HG02938 (cell line): Measurements from ENCODE around the gene CDK11B.

Experiments used
- ATAC-seq: cut with Tn5 transposase; IDR thresholded peaks from one replicate; pipeline ENCODE4 v1.9.1; 2021; ENCODE audit warnings: mild to moderate bottlenecking, moderate library complexity; ENCODE audit not compliant: unreplicated experiment

CDK11B gene

DNA sequence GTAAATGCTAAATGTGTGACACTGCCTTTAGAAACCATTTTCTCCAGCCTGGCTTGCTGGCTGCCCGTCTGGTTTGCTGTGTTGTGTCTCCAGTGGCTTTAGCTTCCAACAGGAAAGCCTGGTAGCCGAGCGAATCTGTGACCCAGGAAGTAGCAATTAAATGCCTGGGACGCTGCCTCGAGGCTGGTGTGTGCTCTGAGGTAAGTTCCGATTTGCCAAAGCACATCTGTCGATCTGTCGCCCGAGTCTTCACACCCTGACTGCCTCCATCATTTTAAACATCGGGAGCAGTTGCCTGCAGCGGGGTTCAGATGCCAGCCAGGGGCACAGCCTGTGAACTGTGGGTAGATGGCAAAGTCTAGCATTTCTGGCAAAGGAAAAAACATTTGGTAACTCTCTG, 41.3 kb downstream of the CDK11B start:
- ATAC-seq, result no peak

GRCh38 chr1:1616838-1617237, 42.0 kb downstream of the CDK11B start:
- no peak for ATAC-seq

- peak; percentile 18 for ATAC-seq
These were observed 42.6 kb downstream of the CDK11B start for GRCh38 chr1:1616045-1616790.

DNA sequence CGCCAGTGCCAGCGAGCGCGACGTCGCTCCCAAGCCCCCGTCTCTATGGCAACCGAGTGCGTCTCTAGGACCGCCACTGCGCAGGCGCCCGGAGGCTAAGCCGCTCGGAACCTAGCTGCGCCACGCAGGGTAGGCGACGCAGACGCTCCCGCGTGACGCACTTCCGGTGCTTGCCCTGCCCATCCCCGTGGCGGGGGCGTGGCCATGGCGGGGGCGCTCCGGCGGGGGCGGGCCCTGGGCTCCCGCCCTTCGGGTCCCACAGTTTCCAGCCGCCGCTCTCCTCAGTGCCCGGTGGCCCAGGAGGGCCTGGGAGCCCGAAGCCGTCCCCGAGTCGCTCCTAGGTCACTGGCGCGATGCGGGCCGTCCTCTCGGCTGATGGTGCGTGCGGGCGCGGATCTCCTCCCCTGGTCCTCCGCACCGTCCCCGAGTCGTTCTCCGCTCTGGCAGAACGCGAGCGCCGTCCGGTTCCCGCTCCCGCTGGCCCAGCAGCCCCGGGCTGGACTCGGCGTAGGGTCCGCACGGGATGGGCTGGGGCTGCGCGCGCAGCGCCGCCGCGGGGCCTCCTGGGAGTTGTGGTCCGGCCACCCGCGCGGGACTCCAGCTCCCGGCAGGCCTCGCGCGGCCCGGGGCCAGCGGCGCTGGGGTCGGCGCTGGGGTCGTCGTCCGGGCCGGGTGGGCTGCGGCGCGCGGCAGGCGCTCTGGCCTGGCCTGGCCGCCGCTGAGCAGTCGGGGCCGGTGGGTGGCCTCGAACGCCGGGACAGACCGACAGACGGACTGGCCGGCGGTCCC, 43.4 kb downstream of the CDK11B start, which contains the start of gene MIB2:
Gene MIB2 (plus strand): TSS at position 245 of the 789 bp plus-strand sequence. CDS start 7,953 bp downstream, outside the sequence.
- peak; percentile 84 for ATAC-seq

DNA sequence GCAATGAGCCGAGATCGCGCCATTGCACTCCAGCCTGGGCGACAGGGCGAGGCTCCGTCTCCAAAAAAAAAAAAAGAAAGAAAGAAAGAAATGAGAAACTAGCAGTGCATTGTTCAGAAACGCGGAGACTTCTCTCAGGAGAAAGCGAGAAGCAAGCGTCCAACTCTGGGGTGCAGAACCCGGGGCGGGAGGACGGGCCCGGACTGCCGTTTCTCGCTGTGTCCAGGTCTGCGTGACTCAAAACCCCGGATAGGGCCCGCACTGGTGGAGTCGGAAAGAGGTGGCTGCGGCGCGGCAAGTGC, 43.9 kb downstream of the CDK11B start:
- no peak for ATAC-seq

DNA sequence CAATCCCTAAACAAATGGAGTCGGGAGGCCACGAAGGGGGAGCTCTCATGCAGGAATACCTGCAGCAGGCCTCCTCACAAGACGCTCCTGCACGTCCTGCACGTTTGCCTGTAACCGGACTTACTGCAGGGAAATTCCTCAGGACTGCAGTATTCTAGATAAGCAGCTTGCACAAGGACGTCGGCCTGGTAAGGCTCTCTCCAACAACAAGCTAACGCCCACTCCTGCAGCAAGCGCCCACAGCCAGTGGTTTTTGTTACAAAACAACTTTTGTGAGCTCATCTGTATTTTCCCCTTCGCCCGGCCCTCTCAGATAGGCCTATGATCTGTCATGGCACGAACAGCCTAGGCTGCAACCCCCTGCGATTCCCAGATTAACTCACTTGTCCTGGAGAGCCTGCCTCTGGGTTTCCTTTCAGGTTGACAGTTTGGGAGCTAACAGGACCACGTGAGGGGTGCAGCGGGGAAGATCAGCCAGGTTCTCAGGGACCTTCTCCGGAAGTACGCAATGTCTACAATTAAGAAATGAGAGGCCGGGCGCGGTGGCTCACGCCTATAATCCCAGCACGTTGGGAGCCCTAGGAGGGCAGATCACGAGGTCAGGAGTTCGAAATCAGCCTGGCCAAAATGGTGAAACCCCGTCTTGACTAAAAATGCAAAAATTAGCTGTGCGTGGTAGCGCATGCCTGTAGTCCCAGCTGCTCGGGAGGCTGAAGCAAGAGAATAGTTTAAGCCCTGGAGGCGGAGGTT, 44.4 kb downstream of the CDK11B start:
- no peak for ATAC-seq

DNA sequence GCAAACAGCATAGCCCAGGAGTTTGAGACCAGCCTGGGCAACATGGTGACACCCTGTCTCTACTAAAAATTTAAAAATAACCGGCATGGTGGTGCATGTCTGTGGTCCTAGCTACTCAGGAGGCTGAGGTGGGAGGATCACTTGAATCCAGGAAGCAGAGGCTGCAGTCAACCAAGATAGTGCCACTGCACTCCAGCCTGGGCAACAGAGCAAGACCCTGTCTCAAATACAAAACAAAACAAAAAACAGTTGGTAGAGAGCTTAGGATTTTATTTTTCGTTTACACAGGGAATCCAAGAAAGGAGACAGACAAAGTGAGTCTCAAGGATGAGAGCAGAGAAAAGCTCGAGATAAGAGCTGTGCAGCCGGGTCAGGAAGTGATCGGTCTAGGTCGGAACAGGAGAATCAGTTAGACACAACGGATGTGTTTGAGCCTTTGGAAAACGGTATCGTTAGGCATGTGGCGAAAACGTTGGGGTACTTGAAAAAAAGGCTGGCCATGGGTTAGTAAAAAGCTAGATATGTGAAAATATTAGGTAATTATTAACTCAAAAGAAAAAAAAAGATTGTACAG, 45.2 kb downstream of the CDK11B start:
- no peak for ATAC-seq

DNA sequence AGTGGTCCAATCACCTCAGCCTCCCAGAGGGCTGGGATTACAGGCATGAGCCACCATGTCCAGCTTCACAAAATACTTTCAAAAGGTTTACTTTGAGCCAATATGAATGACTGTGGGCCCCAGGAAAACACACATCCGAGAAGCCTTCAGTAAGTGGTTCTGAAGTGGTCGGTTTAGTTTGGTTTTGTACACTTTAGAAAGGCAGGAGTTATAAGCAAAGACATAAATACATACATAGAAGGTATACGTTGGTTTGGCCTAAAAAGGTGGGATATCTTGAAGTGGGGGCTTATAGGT, 46.8 kb downstream of the CDK11B start:
- no peak for ATAC-seq

DNA sequence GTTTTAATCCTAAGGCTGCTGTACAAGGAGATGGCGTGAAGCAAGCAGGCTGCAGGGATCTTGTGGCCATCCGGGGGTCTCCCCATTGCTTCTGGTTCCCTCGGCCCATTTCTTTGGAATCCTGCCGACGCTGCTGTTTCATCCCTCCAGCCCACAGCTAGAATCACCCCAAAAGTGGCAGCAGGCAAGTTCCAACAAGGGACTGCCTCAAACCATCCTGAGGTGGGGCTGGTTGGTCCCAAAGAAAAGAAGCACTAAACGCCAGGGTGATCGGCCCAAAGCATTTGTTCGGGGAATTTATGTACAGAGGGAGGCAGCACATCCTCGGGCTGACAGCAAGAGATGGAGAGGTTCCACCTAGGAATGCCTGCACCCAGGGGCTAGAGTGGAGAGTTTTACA, 48.0 kb downstream of the CDK11B start:
- ATAC-seq, result no peak

- no peak for ATAC-seq
These were observed 48.9 kb downstream of the CDK11B start for GRCh38 chr1:1609822-1610485.

GRCh38 chr1:1606232-1606631, 52.6 kb downstream of the CDK11B start:
- no peak for ATAC-seq

- ATAC-seq, result no peak
These were observed 53.1 kb downstream of the CDK11B start for GRCh38 chr1:1605724-1606123.

- ATAC-seq, result no peak
These were observed 53.7 kb downstream of the CDK11B start for GRCh38 chr1:1605034-1605591.

GRCh38 chr1:1604374-1605033, 54.3 kb downstream of the CDK11B start:
- ATAC-seq, result no peak

GRCh38 chr1:1603671-1604373, 55.0 kb downstream of the CDK11B start:
- ATAC-seq, result no peak

DNA sequence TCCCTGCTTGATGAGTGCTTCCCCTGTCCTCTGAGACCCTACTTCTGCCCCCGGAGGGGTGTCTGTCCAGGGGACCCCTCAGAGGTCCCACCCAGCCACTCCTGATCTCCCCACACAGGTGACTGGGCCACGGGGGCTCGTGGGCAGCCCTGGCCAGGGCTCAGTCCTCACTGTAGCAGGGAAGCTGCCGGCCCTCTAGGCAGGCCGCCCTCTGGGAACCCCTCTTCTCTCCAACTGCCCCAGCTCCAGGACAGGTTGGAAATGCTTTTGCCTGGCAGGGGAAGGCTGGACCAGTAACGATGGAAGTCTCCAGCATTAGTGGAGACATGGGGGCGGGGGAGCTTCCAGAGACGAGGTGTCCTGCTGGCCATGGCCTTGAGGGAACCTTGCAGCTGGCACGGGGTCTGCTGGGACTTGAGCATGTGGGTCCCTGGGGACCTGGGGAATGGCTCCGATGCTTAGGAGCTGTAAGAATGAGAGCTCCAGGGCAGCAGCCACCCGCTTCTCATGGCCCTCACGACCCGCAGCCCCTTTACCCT, 55.8 kb downstream of the CDK11B start:
- ATAC-seq, result no peak

- ATAC-seq, result no peak
These were observed 56.4 kb downstream of the CDK11B start for GRCh38 chr1:1602304-1602967.

- ATAC-seq, result no peak
These were observed 57.1 kb downstream of the CDK11B start for GRCh38 chr1:1601564-1602303.
